Breast epithelium (tissue), 3 donors: ENCODE data around the gene KLK7.

Source experiments
- CTCF ChIP-seq, 3 donors: fragments of 450-650 bp; IDR thresholded peaks; one replicate each; pipeline ENCODE4 v1.5.1; 2016 to 2017; ENCODE audit warnings: antibody characterized with exemption in 3 of 3, mild to moderate bottlenecking in 3 of 3, moderate library complexity in 3 of 3
- POLR2A ChIP-seq: fragments of 450-650 bp; IDR thresholded peaks from one replicate; pipeline ENCODE4 v1.6.1; 2016; ENCODE audit warnings: antibody characterized with exemption, mild to moderate bottlenecking, moderate library complexity
- POLR2AphosphoS5 ChIP-seq, 3 donors: sonication (generic); formaldehyde crosslinking; IDR thresholded peaks; one replicate each; pipeline ENCODE4 v1.6.1; 2017; ENCODE audit warnings: antibody characterized with exemption in 3 of 3

- no peak for TF ChIP-seq POLR2AphosphoS5 (IDR thresholded peaks at IDR 0.05)
- TF ChIP-seq CTCF (IDR thresholded peaks at IDR 0.05) = no peak
- no peak for TF ChIP-seq POLR2A
Observed at GRCh38 chr19:51014242-51014641, 30.5 kb upstream of the KLK7 start.
